Mucosa of gallbladder (tissue), 1 donor: ENCODE results near the gene ERP44. TPM values are rescaled to one million over a fixed set of nuclear protein-coding genes. Genes with fewer than 3 reads are reported as not detected.
"Not testable (repeated sequence)": the region's sequence is repeated elsewhere in the genome, so short reads cannot be mapped to it uniquely, and the experiment has no call there.

ENCODE experiments used
- DNase-seq: peaks from one replicate; pipeline ENCODE4 v3.0.0-alpha.2; 2020; ENCODE audit warnings: low spot score
- total RNA-seq: library from RNA; stranded (reverse); gene quantifications from one replicate; pipeline ENCODE4 v1.2.1, GENCODE V29; 2021
- donor health status: DM: no; HTN: no; CAD: no.

The ERP44 gene
- total RNA-seq = 26.3 TPM

DNA sequence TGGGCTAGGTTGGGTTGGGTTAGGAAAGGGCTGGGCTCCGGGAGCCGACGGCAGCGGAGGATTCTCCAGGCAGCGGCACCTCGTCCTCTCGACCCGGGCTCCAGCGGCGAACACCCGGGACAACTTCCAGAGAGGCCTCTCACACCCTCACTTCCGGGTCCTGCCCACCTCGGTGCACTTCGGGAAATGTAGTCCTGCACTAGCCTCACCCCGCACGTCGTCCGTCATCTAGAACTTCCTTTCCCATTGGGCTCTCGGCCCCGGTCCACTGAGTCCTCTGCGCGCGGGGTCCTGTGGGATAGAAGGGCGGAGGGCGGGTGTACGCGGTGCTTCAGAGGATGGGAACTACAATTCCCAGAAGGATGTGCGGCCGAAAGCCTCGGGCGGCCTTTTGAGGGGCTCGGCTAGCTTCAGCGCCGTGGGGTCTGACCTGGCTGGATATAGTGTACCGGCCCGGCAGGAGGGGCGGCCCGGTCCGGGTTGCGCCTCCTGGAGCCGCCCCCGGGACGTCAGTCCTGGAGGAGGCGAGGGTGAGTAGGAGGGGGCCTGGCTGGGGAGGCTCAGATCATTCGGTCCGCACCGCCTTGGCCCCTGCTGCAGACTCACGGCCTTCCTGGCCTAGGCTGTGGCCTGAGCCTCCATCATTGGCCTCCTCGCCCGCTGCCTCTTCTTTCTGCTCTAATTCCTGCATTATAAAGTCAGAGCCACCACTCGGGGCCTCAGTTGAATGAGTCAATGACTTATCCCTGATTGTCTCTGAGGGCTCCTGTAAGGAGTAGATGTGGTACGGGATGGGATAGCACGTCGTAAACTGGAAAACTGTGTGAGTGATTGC, at the start of gene ERP44, which contains the start of gene INVS:
ERP44 (minus strand) TSS at position 114 of the 835 bp plus-strand sequence. CDS start 160 bp downstream, outside the sequence.
INVS (plus strand) TSS at position 357 of the 835 bp plus-strand sequence. CDS start 5,279 bp downstream, outside the sequence.
- peak; percentile 99 for DNase-seq

DNA sequence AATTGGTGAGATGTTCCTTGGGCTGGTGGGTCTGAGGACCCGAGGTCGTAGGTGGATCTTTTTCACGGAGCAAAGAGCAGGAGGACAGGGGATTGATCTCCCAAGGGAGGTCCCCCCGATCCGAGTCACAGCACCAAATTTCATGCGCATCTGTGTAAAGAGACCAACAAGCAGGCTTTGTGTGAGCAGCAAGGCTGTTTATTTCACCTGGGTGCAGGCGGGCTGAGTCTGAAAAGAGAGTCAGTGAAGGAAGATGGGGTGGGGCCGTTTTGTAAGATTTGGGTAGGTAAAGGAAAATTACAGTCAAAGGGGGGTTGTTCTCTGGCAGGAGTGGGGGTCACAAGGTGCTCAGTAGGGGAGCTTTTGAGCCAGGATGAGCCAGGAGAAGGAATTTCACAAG, 47.2 kb upstream of the ERP44 start:
- DNase-seq = not testable (repeated sequence)

DNA sequence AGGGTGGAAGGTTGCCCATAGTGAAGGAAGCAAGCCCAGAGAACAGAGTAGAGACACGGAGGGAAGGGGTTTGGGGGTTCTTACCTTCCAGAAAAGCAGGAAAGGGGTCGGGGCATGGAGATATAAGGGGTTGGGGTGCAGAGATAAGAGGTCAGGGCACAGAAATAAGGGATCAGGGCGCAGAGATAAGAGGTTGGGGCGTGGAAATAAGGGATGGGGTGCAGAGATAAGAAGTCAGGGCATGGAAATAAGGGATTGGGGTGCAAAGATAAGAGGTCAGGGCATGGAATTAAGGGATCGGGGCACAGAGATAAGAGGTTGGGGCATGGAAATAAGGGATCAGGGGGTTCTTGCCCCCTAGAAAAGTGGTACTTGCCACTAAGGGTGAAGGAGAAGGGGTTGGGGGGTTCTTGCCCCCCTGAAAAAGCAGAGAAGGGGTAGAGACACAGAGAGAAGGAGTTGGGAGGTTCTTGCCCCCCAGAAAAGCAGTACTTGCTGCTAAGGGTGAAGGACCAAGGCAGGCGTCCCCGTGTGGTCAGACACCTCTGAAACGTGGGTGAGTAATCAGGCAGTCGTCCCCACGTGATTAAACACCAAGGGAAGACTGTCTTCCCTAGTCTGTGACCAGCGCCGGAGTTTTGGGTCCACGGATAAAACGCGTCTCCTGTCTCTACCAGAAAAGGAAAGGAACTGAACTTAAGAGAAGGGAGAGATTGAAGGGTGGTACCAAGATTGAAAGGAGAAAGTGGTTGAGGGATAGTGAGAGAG, 46.6 kb upstream of the ERP44 start:
- not testable (repeated sequence) for DNase-seq

DNA sequence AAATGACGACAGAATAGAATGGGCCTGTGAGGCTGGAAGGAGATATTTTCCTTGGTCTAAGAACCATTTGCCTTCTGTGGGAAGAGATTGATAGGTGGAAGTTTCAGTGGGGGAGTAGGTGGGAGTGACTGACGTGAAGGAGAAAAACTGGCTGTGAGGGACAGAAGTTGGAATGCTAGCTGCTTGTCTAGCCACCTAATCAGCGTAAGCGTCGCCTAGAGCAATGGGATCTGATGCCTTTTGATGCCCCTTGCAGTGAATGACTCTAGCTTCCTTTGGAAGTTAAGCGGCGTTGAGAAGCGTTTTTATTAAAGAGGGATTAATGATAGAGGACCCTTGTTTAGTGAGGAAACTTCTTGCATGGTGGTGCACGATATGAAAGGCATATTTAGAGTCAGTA, 43.1 kb upstream of the ERP44 start:
- not testable (repeated sequence) for DNase-seq

DNA sequence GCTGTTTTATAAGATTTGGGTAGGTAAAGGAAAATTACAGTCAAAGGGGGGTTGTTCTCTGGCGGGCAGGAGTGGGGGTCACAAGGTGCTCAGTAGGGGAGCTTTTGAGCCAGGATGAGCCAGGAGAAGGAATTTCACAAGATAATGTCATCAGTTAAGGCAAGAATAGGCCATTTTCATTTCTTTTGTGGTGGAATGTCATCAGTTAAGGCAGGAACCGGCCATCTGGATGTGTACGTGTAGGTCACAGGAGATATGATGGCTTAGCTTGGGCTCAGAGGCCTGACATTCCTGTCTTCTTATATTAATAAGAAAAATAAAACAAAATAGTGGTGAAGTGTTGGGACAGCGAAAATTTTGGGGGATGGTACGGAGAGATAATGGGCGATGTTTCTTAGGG, 41.5 kb upstream of the ERP44 start:
- not testable (repeated sequence) for DNase-seq

DNA sequence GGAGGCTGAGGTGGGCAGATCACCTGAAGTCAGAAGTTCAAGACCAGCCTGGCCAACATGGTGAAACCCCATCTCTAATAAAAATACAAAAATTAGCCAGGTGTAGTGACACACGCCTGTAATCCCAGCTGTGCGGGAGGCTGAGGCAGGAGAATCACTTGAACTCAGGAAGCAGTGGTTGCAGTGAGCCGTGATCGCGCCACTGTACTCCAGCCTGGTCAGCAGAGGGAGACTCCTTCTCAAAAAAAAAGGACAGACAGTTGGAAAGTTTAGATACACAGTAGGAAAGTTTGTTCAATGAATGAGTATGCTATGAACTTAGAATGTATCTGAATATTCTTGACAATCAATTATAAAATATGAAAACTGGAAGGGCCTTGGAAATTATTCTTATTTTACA, 38.0 kb upstream of the ERP44 start:
- not testable (repeated sequence) for DNase-seq

DNA sequence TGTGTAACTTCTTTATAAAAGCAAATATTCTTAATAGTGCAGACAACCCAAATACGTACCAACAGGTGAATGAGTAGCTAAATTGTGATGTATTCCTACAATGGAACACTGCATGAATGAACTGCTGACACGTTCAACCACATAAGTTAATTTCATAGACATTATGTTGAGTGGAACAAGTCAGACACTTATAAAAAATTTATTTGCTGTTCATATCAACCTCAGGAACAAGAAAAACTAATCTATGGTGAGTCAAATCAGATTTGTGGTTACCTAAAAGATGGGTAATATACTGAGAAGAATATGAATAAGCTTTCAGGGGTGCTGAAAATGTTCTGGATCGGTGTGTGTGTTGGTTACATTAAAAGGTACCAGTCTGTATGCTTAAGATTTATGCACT, 35.9 kb upstream of the ERP44 start:
- no peak for DNase-seq

DNA sequence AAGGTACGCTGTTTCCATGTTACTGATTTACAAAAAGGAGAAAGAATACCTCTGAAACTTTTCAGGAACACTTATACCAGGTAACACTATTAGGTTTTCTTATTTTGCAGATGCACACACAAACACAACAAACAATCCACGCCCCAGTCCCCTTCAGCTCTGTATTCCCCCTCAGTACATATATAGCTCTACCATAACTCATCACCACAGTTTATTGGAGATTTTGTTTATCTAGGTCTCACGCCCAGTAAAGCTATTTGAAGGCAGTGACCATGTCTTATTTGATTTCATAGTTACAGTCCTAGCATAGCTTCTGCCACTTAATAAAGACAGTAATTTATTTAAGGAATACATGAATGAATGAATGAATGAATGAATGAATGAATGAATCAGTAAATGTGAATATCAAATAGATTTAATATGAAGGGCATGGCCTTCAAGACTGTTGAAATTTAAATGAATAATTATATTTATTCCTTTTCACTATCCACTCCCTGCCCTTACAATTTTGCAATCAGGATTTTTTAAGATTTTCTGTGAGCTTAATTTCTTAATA, 33.2 kb upstream of the ERP44 start:
- no peak for DNase-seq

DNA sequence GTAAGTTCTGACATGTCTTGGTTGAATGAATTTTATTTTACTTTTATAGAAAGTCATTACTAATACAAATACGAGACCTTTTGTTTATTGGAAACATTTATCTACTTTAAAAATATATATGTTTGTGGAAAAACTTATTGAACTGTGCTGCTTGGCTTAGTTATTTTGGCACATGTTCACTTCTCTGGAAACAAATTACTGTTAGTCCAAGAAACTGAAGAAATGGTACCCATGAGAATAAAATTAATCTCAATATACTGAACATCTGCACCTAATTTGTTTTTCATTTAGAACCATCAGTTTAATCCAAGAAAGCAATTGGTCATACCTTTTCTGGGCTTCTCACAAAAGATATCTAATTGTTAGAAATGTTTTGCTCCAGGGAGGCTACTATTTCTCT, 32.4 kb upstream of the ERP44 start:
- no peak for DNase-seq

DNA sequence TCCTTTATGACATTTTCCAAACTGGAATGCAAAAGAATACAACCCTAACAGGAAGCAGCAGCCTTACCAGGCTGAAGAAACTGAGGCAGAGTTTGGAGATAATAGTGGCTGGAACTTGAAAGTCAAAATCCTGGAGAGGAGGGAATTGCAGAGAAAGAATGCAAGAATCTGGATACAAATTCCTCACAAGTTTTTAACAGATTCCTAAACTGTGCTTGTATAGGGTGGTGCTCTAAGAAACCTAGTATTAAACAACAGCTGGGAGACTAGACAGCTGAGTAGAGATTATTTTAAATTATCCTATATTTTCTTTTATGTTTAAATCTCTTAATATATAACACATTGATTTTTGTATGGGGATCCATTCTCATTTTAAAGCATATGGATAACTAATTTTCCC, 31.0 kb upstream of the ERP44 start:
- no peak for DNase-seq

DNA sequence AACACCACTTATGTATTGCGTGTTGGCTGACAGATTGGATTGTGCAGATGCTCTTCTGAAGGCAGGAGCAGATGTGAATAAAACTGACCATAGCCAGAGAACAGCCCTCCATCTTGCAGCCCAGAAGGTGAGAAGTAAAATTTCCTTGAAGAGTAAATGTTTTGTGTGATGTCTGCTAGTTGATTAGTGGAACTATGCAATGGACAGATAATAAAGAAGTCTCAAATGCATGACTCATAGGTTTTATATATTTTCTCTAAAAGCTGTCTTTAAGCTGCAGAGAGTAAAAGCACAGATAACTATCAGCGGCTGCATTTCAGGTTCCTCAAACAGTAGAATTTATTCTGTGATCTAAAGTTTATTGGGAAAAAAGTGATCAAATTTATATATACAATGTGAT, 27.6 kb upstream of the ERP44 start:
- no peak for DNase-seq

DNA sequence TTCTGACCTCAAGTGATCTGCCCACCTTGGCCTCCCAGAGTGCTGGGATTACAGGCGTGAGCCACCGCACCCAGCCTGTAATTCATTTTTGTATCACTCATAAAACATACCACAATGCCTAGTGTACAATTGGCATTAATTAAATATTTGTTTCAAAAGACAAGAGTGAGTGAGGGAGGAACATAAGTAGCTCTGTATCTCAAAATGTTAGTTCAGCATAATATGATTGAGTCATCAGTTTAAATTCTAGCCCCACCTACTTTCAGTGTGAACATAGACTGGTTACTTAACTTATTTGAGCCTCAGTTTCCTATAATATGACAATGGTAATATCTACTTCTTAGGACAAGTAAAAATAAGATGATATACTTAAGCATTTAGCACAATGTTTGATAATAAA, 27.1 kb upstream of the ERP44 start:
- DNase-seq = no peak

DNA sequence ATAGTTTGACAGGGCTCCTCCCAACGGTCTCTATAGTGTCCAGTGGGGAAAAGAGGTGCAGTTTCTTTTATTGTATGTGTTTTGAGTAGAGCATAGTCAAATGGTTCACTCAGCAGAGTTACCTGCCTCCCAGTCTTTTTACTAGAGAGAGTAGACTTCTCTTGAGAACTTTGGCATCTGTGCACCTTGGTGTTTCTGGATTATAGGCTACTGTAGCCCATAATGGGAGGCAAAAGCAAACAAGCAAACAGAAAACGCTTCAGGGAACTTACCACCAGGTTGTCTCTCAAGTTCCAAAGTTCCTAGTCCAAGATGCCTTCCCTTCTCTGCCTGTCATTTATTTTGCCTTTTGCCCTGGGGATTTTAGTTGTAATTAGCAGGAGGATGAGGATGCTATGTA, 26.4 kb upstream of the ERP44 start:
- DNase-seq = no peak

DNA sequence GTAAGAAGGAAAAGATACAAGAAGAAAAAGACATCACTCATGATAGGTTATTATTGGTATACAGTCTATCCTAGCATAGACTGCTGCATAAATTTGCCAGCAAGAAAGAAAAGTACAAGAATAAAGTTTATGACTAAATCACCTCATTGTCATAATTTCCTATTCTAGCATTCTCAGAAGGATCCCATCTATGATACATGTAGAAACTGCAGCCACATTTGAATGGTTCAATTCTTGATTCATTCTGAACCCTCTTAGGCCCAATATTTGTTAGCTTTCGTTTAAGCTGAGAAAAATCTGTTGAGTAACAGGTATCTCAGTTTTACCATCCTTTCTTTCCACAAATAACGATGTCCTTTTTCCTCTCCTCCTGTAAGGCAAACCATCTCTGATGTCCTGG, 21.5 kb upstream of the ERP44 start:
- no peak for DNase-seq

DNA sequence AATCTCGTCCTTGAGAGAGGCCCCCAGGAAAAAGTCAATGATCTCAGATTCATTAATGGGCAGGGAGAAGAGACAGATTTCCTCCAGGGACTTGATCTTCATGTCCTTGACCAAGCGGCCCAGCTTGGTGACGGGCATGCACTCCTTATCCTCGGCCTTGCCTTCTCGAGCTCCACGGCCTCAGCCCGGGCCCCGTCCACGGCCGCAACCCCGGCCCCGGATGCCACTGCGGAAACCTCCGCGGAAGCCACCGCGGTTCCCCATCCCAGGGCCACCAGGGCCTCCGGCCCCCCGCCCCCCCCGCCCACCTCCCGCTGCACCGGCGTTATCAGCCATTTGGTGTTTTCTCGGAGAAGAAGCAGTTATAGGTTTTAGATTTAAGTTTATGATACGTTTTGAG, 18.5 kb upstream of the ERP44 start:
- no peak for DNase-seq

DNA sequence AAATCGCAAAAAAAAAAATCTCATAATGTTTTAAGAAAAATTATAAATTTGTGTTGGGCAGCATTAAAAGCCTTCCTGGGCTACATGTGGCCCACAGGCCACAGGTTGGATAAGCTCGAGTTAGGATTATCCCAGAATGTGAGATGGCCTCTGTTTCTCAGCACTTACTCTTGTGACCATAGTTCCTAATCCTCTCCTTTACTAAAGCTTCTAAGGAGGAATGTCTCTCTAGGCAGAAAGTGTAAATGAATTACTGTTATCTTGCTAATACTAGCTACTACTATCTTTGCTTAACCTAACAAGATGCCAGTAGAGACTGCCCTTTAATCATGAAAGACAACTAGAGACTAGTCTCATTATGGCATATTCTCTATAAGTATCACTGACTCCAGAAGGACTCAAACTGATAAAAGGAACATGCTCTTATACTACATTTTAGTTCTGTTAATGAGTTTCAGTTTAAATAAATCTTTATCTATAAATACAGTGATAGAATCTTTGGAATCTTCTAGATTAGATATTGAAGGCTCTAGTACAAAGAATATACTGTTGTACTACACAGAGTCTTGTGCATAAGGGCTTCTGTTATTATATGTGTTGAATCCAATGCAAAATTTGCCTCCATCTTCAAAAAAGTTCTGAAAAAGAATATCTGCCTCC, 14.0 kb upstream of the ERP44 start:
- DNase-seq = no peak

DNA sequence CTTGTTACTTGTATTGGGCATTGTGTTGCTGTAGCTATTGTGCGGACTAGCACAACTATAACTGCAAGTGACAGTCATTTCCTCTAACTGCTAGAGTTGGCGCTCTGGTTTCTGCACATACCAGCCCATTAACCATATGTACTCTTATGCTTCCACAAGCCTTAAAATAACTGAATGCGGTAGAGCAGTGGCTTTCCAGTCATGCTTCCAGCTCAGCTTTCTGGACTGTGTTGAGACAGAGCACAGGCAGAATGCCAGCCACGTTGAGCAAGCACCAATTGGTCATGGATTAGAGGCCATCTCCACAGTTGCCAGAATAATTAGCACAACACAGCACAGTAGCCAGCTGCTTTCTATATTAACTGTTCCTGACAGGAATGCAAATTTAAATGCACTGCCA, 12.4 kb upstream of the ERP44 start:
- peak; percentile 69 for DNase-seq

DNA sequence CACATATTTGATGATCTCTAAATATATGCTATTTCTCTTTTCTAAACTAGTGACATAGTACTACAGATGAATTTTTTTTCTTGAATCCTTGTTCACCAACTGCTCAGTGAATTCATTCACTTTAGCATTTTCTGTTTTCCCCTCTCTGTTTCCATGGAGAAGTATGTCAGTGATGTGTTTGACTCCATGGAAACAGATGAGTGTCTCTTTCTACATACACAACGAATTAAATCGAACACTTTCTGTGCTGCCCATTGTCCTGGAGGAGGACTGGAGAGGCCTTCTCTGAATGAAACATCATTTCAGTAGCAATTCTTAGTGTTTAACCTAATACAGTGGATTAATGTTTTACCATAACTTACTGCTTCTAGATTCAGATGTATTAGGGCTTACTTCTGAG, 9.8 kb upstream of the ERP44 start:
- no peak for DNase-seq

DNA sequence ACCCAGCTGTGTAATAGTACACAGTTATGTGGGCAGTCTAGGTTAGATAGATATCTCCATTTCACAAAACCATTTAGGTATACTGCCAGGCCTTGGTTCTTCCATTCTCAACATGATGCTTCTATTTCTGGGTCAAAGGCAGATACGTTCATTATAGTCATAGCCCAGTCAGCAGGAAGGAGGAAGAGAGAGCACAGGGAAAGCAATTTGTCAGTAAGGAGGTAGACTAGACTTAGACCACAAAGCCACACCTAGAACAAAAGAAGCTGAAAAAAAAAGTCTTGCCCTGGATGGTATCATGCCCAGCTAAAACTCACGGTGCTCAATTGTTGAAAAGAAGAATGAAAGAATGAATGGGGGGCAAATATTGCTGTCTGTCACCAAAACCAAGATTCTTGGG, 7.8 kb upstream of the ERP44 start:
- DNase-seq = no peak

DNA sequence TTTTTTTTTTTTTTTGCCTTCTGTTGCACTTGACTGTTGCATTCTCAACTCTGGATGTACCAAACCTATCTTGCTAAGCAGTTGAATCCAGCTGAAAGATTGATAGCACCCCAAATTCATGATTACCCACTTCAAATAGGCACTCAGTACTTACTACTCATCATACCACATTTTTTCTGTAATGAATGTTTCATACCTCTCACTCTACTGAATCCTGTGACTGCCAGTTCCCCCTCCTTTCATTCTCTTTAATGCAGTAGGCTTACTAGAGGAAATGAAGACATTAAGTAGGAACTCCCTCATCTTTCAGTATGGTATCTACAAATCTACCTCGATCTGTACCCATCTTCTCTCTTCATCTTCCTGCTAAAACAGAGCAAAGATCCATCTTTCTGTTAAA, 7.1 kb upstream of the ERP44 start:
- no peak for DNase-seq

DNA sequence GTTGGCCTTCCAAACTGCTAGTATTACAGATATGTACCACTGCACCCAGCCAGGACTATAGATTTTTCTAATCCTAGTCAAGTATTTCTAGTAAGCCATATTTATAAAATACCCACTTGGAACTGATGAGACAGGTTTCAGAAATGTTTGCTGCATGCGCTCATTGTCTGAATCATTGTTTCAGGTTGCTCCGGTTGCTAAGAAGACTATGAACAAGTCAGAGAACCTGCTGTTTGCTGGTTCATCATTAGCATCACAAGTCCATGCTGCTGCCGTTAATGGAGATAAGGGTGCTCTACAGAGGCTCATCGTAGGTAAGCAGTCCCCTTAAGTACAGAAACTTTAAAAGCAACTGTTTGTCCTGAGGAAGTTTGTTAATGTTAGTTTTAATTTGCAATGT, 5.5 kb upstream of the ERP44 start:
- no peak for DNase-seq

DNA sequence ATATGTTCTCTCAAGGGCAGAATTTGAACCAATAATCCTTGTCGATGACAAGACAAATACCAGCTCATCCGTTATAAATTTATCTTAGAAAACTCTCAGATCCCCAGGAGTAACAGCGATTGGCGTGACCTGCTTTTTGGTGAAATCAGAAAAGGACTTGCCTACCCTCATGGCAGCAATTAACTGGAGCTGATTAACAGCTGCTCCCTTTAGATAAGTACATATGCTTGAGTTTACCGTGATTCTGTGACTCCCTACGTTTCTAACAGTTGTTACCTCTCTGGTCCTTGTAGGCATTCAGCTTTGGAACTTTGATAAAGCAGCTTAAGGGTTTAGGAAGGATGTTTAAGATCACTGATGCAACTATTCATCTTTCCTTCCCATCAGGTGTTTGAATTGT, 2.8 kb upstream of the ERP44 start:
- no peak for DNase-seq
